Measurements from ENCODE around the gene RAPGEF2. TPM values are rescaled to one million over a fixed set of nuclear protein-coding genes. Genes with fewer than 3 reads are reported as not detected.

Gene RAPGEF2
- total RNA-seq, 1 experiment from 2014 or later, result 26.3 TPM

GRCh38 chr4:159368320-159368719 lies 265.4 kb downstream of the RAPGEF2 start:
- intact Hi-C loops (cut with micrococcal nuclease), result loop anchor here (10.0 kb wide), 1 partner anchor 76 kb away; no protein-coding TSS in a partner anchor
- Mint-ChIP-seq H3K9me3 (ENCODE audit: unreplicated experiment) (no peaks in the 10 kb centered on the region), H3K4me1 (ENCODE audit: insufficient read depth, unreplicated experiment) (peaks cover 10% of the 10 kb centered on the region), H3K36me3 (ENCODE audit: insufficient read depth, unreplicated experiment) (no peaks in the 10 kb centered on the region), H3K4me3 (ENCODE audit: unreplicated experiment) (no peak overlapping the region), H3K27me3 (ENCODE audit: insufficient read depth, unreplicated experiment) (no peaks in the 10 kb centered on the region), H3K27ac (ENCODE audit: low read depth, unreplicated experiment) (no peak overlapping the region)
- ChIA-PET POLR2A (no interaction called here), CTCF (interaction anchor here (0.6 to 0.7 kb wide), 3 partner anchors 53 to 299 kb away, joined by 3 to 5 read pairs (median 3); no protein-coding TSS in a partner anchor)
- no peak for TF ChIP-seq CTCF (IDR thresholded peaks at IDR 0.05; ENCODE audit: unreplicated experiment)
- no TSS peak for BruUV-seq (replicated peaks)
- DNase-seq (ENCODE audit: unreplicated experiment), result no peak

GRCh38 chr4:159369256-159369655 lies 266.4 kb downstream of the RAPGEF2 start:
- Mint-ChIP-seq H3K27ac (ENCODE audit: low read depth, unreplicated experiment) (no peak overlapping the region), H3K4me1 (ENCODE audit: insufficient read depth, unreplicated experiment) (peaks cover 10% of the 10 kb centered on the region), H3K4me3 (ENCODE audit: unreplicated experiment) (no peak overlapping the region), H3K36me3 (ENCODE audit: insufficient read depth, unreplicated experiment) (no peaks in the 10 kb centered on the region), H3K9me3 (ENCODE audit: unreplicated experiment) (no peaks in the 10 kb centered on the region), H3K27me3 (ENCODE audit: insufficient read depth, unreplicated experiment) (no peaks in the 10 kb centered on the region)
- CTCF ChIA-PET, result no interaction called here
- DNase-seq (ENCODE audit: unreplicated experiment), result no peak
- BruUV-seq (replicated peaks), result no TSS peak
- POLR2A ChIA-PET, result interaction anchor here (0.6 kb wide), 1 partner anchor 132 kb away, joined by 3 read pairs; no protein-coding TSS in a partner anchor
- no peak for TF ChIP-seq CTCF (IDR thresholded peaks at IDR 0.05; ENCODE audit: unreplicated experiment)
- intact Hi-C loops (cut with micrococcal nuclease), result loop anchor here (10.0 kb wide), 1 partner anchor 76 kb away; no protein-coding TSS in a partner anchor

GRCh38 chr4:159370286-159370685 lies 267.4 kb downstream of the RAPGEF2 start:
- intact Hi-C loops (cut with micrococcal nuclease), result no loop called here
- ChIA-PET POLR2A (no interaction called here), CTCF (no interaction called here)
- no TSS peak for BruUV-seq (replicated peaks)
- Mint-ChIP-seq H3K27ac (ENCODE audit: low read depth, unreplicated experiment) (no peak overlapping the region), H3K27me3 (ENCODE audit: insufficient read depth, unreplicated experiment) (no peaks in the 10 kb centered on the region), H3K4me1 (ENCODE audit: insufficient read depth, unreplicated experiment) (peaks cover 10% of the 10 kb centered on the region), H3K36me3 (ENCODE audit: insufficient read depth, unreplicated experiment) (no peaks in the 10 kb centered on the region), H3K9me3 (ENCODE audit: unreplicated experiment) (no peaks in the 10 kb centered on the region), H3K4me3 (ENCODE audit: unreplicated experiment) (no peak overlapping the region)
- no peak for TF ChIP-seq CTCF (IDR thresholded peaks at IDR 0.05; ENCODE audit: unreplicated experiment)
- DNase-seq (ENCODE audit: unreplicated experiment), result no peak

GRCh38 chr4:159374749-159375530 lies 272.1 kb downstream of the RAPGEF2 start:
- no peak for TF ChIP-seq CTCF (IDR thresholded peaks at IDR 0.05; ENCODE audit: unreplicated experiment)
- no TSS peak for BruUV-seq (replicated peaks)
- Mint-ChIP-seq H3K36me3 (ENCODE audit: insufficient read depth, unreplicated experiment) (no peaks in the 10 kb centered on the region), H3K27me3 (ENCODE audit: insufficient read depth, unreplicated experiment) (no peaks in the 10 kb centered on the region), H3K9me3 (ENCODE audit: unreplicated experiment) (no peaks in the 10 kb centered on the region), H3K4me3 (ENCODE audit: unreplicated experiment) (no peak overlapping the region), H3K27ac (ENCODE audit: low read depth, unreplicated experiment) (no peak overlapping the region), H3K4me1 (ENCODE audit: insufficient read depth, unreplicated experiment) (no peaks in the 10 kb centered on the region)
- intact Hi-C loops (cut with micrococcal nuclease), result no loop called here
- ChIA-PET CTCF (interaction anchor here (0.8 kb wide), 1 partner anchor 10 kb away, joined by 6 read pairs; no protein-coding TSS in a partner anchor), POLR2A (interaction anchor here (0.7 to 0.9 kb wide), 2 partner anchors 13 to 14 kb away, joined by 3 read pairs; no protein-coding TSS in a partner anchor)
- no peak for DNase-seq (ENCODE audit: unreplicated experiment)

Measured in MCF 10A (cell line).